ENCODE data around the gene PLCB1. TPM values are rescaled to one million over a fixed set of nuclear protein-coding genes. Genes with fewer than 3 reads are reported as not detected.
A peak's percentile ranks its signal among the peaks of the same experiment; 100 is the strongest.

Gene PLCB1
- total and polyA plus RNA-seq, 2 of the 4 experiments (the other 2 are of a cell fraction): 5.6 to 16.1 TPM

DNA sequence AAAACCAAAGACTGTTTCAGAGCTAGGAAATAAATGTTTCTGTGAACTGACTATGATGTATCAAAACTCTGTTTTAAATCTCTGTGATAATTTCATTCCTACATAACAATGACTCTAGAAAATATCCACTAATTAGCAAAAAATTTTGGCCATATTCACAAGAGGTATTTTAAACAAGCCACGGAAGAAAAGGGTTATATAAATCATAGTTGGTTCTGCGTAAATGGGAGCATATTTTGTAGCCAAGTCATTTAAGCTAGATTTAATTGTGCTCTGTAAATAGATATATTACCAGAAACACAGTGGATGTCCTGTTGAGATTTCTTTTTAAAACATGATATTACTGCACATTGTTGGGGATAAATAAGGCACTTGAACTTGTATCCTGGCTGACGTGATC, 520.3 kb downstream of the PLCB1 start:
- Histone ChIP-seq H3K9me1 (ENCODE audit: insufficient read depth, low read length) (no peaks in the 10 kb centered on the region), H3K4me3 (ENCODE audit: insufficient read depth, low read depth, low read length) (no peak overlapping the region), H2BK5ac (ENCODE audit: low read depth, low read length, poor library complexity, severe bottlenecking) (peak overlapping the region; percentile 63), H3K9me3 (ENCODE audit: control insufficient read depth, insufficient read depth, low read length) (no peaks in the 10 kb centered on the region), H3K27me3 (ENCODE audit: control insufficient read depth, insufficient read depth, low read length) (no peaks in the 10 kb centered on the region), H3K18ac (ENCODE audit: low read depth, low read length) (no peak overlapping the region), H2AK5ac (ENCODE audit: low read depth, low read length) (no peak overlapping the region), H3K14ac (replicated peaks; ENCODE audit: low read depth, low read length) (peak overlapping the region; percentile 62; the same call in 1 of the 2 replicates), H3K4ac (ENCODE audit: low read depth, low read length) (no peak overlapping the region), H4K20me1 (ENCODE audit: insufficient read depth, low read length) (no peaks in the 10 kb centered on the region), H3K27ac (ENCODE audit: insufficient read depth, low read length) (no peak overlapping the region), H4K8ac (ENCODE audit: low read depth in 2 of 2, low read length in 2 of 2) (no peak overlapping the region), H2AFZ (replicated peaks; ENCODE audit: low read length, poor library complexity) (no peak overlapping the region), H3K23ac (ENCODE audit: low read depth, low read length) (no peak overlapping the region), H3K79me1 (ENCODE audit: low read depth in 1 of 2, low read length in 2 of 2) (no peaks in the 10 kb centered on the region), H3K56ac (ENCODE audit: extremely low read depth, insufficient read depth, low read length) (no peak overlapping the region), H2BK15ac (ENCODE audit: low read depth, low read length) (no peak overlapping the region), H3K36me3 (ENCODE audit: control insufficient read depth, insufficient read depth, low read length) (no peaks in the 10 kb centered on the region), H3K4me1 (ENCODE audit: control insufficient read depth, insufficient read depth, low read length) (peaks cover 2% of the 10 kb centered on the region; the same call in 1 of the 2 replicates), H4K5ac (ENCODE audit: low read depth, low read length) (no peak overlapping the region; the same call in 1 of the 2 replicates), H4K91ac (ENCODE audit: insufficient read depth, low read depth, low read length) (no peak overlapping the region), H2BK20ac (ENCODE audit: low read depth, low read length) (no peak overlapping the region), H3K9ac (ENCODE audit: low read depth, low read length) (no peak overlapping the region), H3K4me2 (ENCODE audit: low read depth, low read length) (no peak overlapping the region), H2BK120ac (ENCODE audit: low read depth, low read length) (no peak overlapping the region), H2AK9ac (replicated peaks; ENCODE audit: low read depth, low read length, poor library complexity) (no peak overlapping the region)
- WGBS, 2 experiments (ENCODE audit: extremely low coverage in 2 of 2, insufficient read length in 1 of 2): no CpG with 5 or more reads among the region's 3 CpGs
- no peak; the same call in 1 of the 2 replicates for ATAC-seq (ENCODE audit: low read depth)
- TF ChIP-seq BHLHE40 (IDR thresholded peaks at IDR 0.05; ENCODE audit: low read depth, low read length) (no peak), MAZ (IDR thresholded peaks at IDR 0.05; ENCODE audit: borderline replicate concordance, low read depth, low read length) (no peak), FOS (IDR thresholded peaks at IDR 0.05; ENCODE audit: low read depth, low read length) (no peak), NFE2L2 (IDR thresholded peaks at IDR 0.05; ENCODE audit: low read depth, low read length) (no peak), CHD1 (IDR thresholded peaks at IDR 0.05; ENCODE audit: low read depth, low read length) (no peak), CTCF (conservative IDR thresholded peaks at IDR 0.05; ENCODE audit: low read depth, low read length) (no peak), ELK1 (IDR thresholded peaks at IDR 0.05; ENCODE audit: borderline replicate concordance, low read depth, low read length) (no peak), MXI1 (IDR thresholded peaks at IDR 0.05; ENCODE audit: borderline replicate concordance, low read depth, low read length) (no peak), CEBPB (IDR thresholded peaks at IDR 0.05; ENCODE audit: low read depth, low read length) (no peak), RFX5 (IDR thresholded peaks at IDR 0.05; ENCODE audit: low read depth, low read length) (no peak)
- CTCF ChIA-PET: no interaction called here
- dilution Hi-C loops (cut with HindIII; ENCODE audit: low sequenced_read_pairs, unreplicated experiment) (no loop called here), intact Hi-C loops (cut with micrococcal nuclease) (no loop called here), in situ Hi-C loops (cut with MboI; ENCODE audit: low sequenced_read_pairs) (no loop called here)
- no peak for DNase-seq
- POLR2A ChIA-PET (ENCODE audit: unreplicated experiment): no interaction called here
- BruUV-seq (replicated peaks): no TSS peak
